Dendritic cell treated with granulocyte-macrophage colony-stimulating factor and Interleukin-4, amounts not matched to agents 40 ng/mL and 50 ng/mL, for 4 days (primary cell): ENCODE results near the gene XG.
"Not testable (repeated sequence)": the region's sequence is repeated elsewhere in the genome, so short reads cannot be mapped to it uniquely, and the experiment has no call there.

Experiments
- H3K27ac Mint-ChIP-seq: one replicate; pipeline ENCODE4 v1.8.0; 2022; ENCODE audit warnings: mild to moderate bottlenecking, mixed read lengths
- H3K27me3 Mint-ChIP-seq: one replicate; pipeline ENCODE4 v1.8.0; 2022; ENCODE audit warnings: mild to moderate bottlenecking, mixed read lengths
- H3K36me3 Mint-ChIP-seq: one replicate; pipeline ENCODE4 v1.8.0; 2022; ENCODE audit warnings: low read depth, mixed read lengths
- H3K4me1 Mint-ChIP-seq: one replicate; pipeline ENCODE4 v1.8.0; 2022; ENCODE audit warnings: low read depth, mixed read lengths
- H3K4me3 Mint-ChIP-seq: one replicate; pipeline ENCODE4 v1.8.0; 2022; ENCODE audit warnings: mild to moderate bottlenecking, moderate library complexity, mixed read lengths
- H3K9me3 Mint-ChIP-seq: one replicate; pipeline ENCODE4 v1.8.0; 2022; ENCODE audit warnings: mixed read lengths
- intact Hi-C: fragments of 100-400 bp; cut with micrococcal nuclease; formaldehyde crosslinking; loops from one replicate; pipeline ENCODE4 v1.15.0; 2022

XG gene

GRCh38 chrX:2715066-2715600 lies 36.7 kb upstream of the XG start:
- Mint-ChIP-seq H3K4me3 (no peak overlapping the region), H3K9me3 (no peaks in the 10 kb centered on the region), H3K27me3 (no peaks in the 10 kb centered on the region), H3K36me3 (peaks cover 61% of the 10 kb centered on the region), H3K27ac (no peak overlapping the region), H3K4me1 (peaks cover 7% of the 10 kb centered on the region)
- intact Hi-C loops, result no loop called here

GRCh38 chrX:2717312-2717711 lies 34.5 kb upstream of the XG start:
- intact Hi-C loops, result no loop called here
- Mint-ChIP-seq H3K27ac (no peak overlapping the region), H3K36me3 (peaks cover 79% of the 10 kb centered on the region), H3K4me1 (no peaks in the 10 kb centered on the region), H3K4me3 (no peak overlapping the region), H3K9me3 (no peaks in the 10 kb centered on the region), H3K27me3 (no peaks in the 10 kb centered on the region)

- H3K27ac Mint-ChIP-seq, result no peak overlapping the region
- no peaks in the 10 kb centered on the region for H3K27me3 Mint-ChIP-seq
- intact Hi-C loops, result no loop called here
- peaks cover 94% of the 10 kb centered on the region for H3K36me3 Mint-ChIP-seq
- no peaks in the 10 kb centered on the region for H3K9me3 Mint-ChIP-seq
- no peak overlapping the region for H3K4me3 Mint-ChIP-seq
- H3K4me1 Mint-ChIP-seq, result no peaks in the 10 kb centered on the region
Observed at GRCh38 chrX:2718821-2719220, 33.0 kb upstream of the XG start.

- Mint-ChIP-seq H3K4me1 (no peaks in the 10 kb centered on the region), H3K9me3 (no peaks in the 10 kb centered on the region), H3K27ac (no peak overlapping the region), H3K4me3 (no peak overlapping the region), H3K27me3 (no peaks in the 10 kb centered on the region), H3K36me3 (peaks cover 96% of the 10 kb centered on the region)
- intact Hi-C loops, result loop anchor here (10.0 kb wide), 1 partner anchor 75 kb away; no protein-coding TSS in a partner anchor
Observed at GRCh38 chrX:2719774-2720447, 31.9 kb upstream of the XG start.

DNA sequence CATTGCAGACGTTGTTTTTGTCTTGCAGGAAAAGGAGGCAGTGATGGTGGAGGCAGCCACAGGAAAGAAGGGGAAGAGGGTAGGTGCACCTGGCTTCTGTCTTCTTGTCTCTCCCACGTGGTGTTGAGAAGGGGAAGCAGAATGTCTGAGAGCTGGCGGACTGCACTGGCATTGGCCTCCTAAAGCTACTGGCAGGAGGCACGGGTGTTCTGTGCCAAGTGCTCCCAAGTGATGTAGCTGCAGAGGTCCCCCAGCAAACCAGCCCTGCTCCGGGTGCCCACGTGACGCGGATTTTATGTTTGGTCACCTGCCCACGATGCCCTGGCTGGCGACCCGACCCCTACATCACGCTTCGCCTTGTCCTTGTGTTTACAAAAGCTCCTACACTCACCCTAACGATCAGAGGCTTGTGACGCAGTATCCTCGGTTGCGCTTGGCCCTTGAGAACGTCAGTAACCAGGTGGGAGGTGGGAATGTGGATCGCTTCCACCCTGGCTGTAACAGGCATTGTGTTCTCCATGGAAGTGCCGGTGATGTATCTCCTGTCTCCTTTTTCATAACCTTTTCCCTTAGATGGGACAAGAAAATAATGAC lies 28.5 kb upstream of the XG start:
- Mint-ChIP-seq H3K4me1 (no peaks in the 10 kb centered on the region), H3K4me3 (no peak overlapping the region), H3K36me3 (peaks cover 96% of the 10 kb centered on the region), H3K27ac (no peak overlapping the region), H3K27me3 (no peaks in the 10 kb centered on the region), H3K9me3 (no peaks in the 10 kb centered on the region)
- intact Hi-C loops, result loop anchor here (10.0 kb wide), 1 partner anchor 79 kb away; no protein-coding TSS in a partner anchor

GRCh38 chrX:2727264-2727663 lies 24.6 kb upstream of the XG start:
- H3K4me3 Mint-ChIP-seq, H3K9me3 Mint-ChIP-seq, H3K4me1 Mint-ChIP-seq, H3K27me3 Mint-ChIP-seq, H3K27ac Mint-ChIP-seq: not testable (repeated sequence)
- peaks cover 100% of the 10 kb centered on the region for H3K36me3 Mint-ChIP-seq
- intact Hi-C loops, result loop anchor here (10.0 kb wide), 1 partner anchor 82 kb away; no protein-coding TSS in a partner anchor

DNA sequence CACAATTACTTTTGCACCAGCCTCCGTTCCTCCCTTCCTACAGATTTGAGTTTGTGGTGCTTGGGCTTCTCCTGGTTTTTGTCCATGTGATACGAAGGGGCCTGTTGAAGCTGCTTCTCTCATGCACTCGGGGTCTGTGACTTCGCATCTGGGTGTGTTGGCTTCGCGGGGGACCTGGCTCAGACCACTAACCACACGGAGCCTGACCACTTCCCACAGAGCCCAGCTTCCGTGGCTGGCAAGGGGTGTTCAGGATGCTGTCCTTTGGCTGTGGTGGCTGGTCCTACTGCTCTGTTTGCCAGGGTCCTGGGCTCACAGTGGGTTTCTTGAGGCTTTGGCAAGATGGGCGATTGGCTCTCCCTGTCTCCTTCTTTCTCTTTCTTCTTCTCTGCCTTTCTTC lies 19.8 kb upstream of the XG start:
- peaks cover 100% of the 10 kb centered on the region for H3K36me3 Mint-ChIP-seq

GRCh38 chrX:2732649-2733048 lies 19.2 kb upstream of the XG start:
- Mint-ChIP-seq H3K27me3 (no peaks in the 10 kb centered on the region), H3K36me3 (peaks cover 97% of the 10 kb centered on the region), H3K4me1 (peaks cover 15% of the 10 kb centered on the region), H3K27ac (peak overlapping the region; percentile 45), H3K9me3 (peaks cover 8% of the 10 kb centered on the region), H3K4me3 (no peak overlapping the region)
- intact Hi-C loops, result no loop called here

More for the DNA sequence above, 19.8 kb upstream of the XG start:
- Mint-ChIP-seq H3K4me1 (peaks cover 15% of the 10 kb centered on the region), H3K27me3 (no peaks in the 10 kb centered on the region), H3K9me3 (peaks cover 8% of the 10 kb centered on the region), H3K27ac (peak overlapping the region; percentile 45), H3K4me3 (no peak overlapping the region)
- intact Hi-C loops, result no loop called here

DNA sequence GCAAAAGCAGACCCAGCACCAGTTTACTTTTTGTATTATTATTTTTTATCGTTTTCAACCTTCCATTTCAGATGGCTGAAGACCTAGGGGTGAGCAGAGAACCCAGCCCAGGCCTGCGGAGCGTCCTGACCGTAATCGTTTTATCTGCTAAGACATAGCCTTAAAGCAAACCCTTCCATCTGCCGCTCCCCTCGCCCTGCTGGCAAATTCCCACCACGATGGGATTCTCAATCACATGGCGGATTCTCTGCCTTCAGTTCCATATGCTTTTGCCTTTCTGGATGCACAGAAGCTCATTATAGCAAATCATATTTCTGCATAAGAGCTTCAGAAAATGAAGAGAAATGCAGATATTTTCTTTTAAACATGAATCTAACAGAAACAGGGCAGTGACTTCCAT lies 18.6 kb upstream of the XG start:
- Mint-ChIP-seq H3K9me3 (peaks cover 8% of the 10 kb centered on the region), H3K27ac (peak overlapping the region; percentile 45), H3K27me3 (no peaks in the 10 kb centered on the region), H3K4me3 (no peak overlapping the region), H3K4me1 (peaks cover 15% of the 10 kb centered on the region), H3K36me3 (peaks cover 97% of the 10 kb centered on the region)
- intact Hi-C loops, result no loop called here

DNA sequence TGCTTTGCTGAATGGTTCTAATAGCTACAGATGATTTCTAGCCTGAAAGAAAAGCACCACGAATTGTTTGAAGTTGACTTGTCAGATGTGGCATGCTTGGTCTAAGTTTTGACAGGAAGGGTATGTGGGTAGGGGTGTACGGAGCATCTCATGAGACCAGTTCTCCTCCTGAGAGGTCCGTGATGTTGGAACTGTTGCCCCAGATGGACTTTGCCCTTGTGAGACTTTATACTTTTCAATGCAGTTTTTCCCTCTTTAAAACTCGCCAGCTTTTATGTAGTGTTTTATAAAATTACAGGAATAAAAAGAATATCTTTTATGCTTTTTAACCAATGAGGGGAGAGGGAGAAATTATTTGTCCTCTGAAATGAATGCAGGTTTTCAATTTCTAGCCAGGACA lies 16.6 kb upstream of the XG start:
- H3K4me3 Mint-ChIP-seq, result no peak overlapping the region
- H3K36me3 Mint-ChIP-seq, result peaks cover 95% of the 10 kb centered on the region
- H3K4me1 Mint-ChIP-seq, result peaks cover 15% of the 10 kb centered on the region
- intact Hi-C loops, result no loop called here
- no peaks in the 10 kb centered on the region for H3K27me3 Mint-ChIP-seq
- no peak overlapping the region for H3K27ac Mint-ChIP-seq
- H3K9me3 Mint-ChIP-seq, result peaks cover 8% of the 10 kb centered on the region

DNA sequence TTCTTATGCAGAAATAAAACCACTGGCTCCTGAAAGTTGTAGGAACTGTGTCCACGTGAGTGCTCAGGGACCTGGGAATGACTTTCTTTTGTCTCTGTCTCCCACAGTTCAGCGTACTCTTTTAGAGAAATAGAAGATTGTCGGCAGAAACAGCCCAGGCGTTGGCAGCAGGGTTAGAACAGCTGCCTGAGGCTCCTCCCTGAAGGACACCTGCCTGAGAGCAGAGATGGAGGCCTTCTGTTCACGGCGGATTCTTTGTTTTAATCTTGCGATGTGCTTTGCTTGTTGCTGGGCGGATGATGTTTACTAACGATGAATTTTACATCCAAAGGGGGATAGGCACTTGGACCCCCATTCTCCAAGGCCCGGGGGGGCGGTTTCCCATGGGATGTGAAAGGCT lies 11.2 kb upstream of the XG start:
- no peak overlapping the region for H3K4me3 Mint-ChIP-seq
- no peaks in the 10 kb centered on the region for H3K4me1 Mint-ChIP-seq
- no peaks in the 10 kb centered on the region for H3K9me3 Mint-ChIP-seq
- H3K27ac Mint-ChIP-seq, result no peak overlapping the region
- H3K27me3 Mint-ChIP-seq, result no peaks in the 10 kb centered on the region
- intact Hi-C loops, result no loop called here
- peaks cover 76% of the 10 kb centered on the region for H3K36me3 Mint-ChIP-seq

- no peaks in the 10 kb centered on the region for H3K4me1 Mint-ChIP-seq
- peaks cover 69% of the 10 kb centered on the region for H3K36me3 Mint-ChIP-seq
- intact Hi-C loops, result no loop called here
- no peak overlapping the region for H3K27ac Mint-ChIP-seq
- no peaks in the 10 kb centered on the region for H3K27me3 Mint-ChIP-seq
- no peak overlapping the region for H3K4me3 Mint-ChIP-seq
- no peaks in the 10 kb centered on the region for H3K9me3 Mint-ChIP-seq
Observed at GRCh38 chrX:2741386-2741785, 10.5 kb upstream of the XG start.

DNA sequence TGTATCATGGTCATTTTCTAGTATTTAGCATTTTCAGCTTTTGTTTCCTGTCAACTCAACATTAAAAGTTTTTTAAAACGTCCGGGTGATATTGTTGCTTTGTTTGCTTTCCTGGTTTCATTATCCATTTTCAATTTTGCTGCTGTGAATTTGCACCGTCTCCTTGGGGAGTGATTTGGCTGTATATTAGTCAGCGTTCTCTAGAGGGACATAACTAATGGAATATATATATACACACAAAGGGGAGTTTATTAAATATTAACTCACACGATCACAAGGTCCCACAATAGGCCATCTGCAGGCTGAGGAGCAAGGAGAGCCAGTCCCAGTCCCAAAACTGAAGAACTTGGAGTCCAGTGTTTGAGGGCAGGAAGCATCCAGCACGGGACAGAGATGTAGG lies 5.6 kb upstream of the XG start:
- H3K27me3 Mint-ChIP-seq, intact Hi-C loops, H3K27ac Mint-ChIP-seq, H3K4me3 Mint-ChIP-seq, H3K9me3 Mint-ChIP-seq, H3K4me1 Mint-ChIP-seq: not testable (repeated sequence)
- H3K36me3 Mint-ChIP-seq, result peaks cover 26% of the 10 kb centered on the region

DNA sequence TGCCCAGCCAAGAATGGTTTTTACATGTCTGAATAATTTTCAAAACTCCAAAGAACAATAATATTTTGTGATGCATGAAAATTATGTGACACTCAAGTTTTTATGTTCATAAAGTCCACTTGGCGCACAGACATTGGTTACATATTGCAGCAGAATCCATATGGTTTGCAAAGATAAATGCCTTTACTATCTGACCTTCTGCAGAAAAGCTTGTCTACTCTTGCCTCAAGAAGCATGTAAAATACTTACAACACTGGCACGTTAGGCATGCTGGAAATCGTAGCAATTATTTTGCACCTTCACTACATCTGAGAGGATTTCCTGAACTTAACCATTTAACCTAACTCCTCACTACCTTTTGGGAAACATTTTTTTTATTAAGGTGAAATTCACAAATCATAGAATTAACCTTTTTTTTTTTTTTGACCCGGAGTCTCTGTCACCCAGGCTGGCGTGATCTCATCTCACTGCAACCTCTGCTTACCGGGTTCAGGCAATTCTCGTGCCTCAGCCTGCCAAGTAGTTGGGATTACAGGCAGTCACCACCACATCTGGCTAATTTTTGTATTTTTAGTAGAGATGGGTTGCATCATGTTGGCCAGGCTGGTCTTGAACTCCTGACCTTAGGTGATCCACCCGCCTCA lies 3.5 kb upstream of the XG start:
- Mint-ChIP-seq H3K9me3 (no peaks in the 10 kb centered on the region), H3K4me1 (no peaks in the 10 kb centered on the region), H3K4me3 (no peak overlapping the region), H3K36me3 (peaks cover 6% of the 10 kb centered on the region), H3K27me3 (peaks cover 4% of the 10 kb centered on the region), H3K27ac (no peak overlapping the region)
- intact Hi-C loops, result no loop called here
